Hepatic stellate cell (primary cell): ENCODE data around the gene PPM1H.
A peak's percentile ranks its signal among the peaks of the same experiment; 100 is the strongest.
"Not testable (repeated sequence)": the region's sequence is repeated elsewhere in the genome, so short reads cannot be mapped to it uniquely, and the experiment has no call there.

Experiments
- DNase-seq: peaks from one replicate; pipeline ENCODE4 v3.0.0; 2011; ENCODE audit warnings: low spot score

The PPM1H gene

DNA sequence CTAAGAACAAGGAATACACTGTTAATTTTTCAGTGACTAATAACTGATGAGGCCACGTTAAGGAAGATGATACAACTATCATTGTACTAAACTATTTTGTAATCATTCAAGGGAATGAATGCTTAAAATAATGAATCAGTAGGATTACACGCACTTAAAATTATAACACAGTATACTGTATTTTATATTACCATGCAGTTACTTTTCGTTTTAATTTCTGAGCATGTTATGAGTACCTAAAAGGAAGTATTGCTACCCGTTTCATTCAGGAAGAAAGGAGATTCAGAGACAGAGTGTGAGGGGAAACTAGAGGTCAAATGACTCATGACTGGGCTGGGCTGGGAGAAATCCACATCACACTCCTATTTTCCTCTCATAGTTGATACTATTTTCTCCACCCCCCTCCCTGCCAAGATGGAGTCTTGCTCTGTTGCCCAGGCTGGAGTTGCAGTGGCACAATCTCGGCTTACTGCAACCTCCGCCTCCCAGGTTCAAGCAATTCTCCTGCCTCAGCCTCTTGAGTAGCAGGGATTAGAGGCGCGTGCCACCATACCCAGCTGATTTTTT, 202.0 kb downstream of the PPM1H start:
- DNase-seq: peak; percentile 64

DNA sequence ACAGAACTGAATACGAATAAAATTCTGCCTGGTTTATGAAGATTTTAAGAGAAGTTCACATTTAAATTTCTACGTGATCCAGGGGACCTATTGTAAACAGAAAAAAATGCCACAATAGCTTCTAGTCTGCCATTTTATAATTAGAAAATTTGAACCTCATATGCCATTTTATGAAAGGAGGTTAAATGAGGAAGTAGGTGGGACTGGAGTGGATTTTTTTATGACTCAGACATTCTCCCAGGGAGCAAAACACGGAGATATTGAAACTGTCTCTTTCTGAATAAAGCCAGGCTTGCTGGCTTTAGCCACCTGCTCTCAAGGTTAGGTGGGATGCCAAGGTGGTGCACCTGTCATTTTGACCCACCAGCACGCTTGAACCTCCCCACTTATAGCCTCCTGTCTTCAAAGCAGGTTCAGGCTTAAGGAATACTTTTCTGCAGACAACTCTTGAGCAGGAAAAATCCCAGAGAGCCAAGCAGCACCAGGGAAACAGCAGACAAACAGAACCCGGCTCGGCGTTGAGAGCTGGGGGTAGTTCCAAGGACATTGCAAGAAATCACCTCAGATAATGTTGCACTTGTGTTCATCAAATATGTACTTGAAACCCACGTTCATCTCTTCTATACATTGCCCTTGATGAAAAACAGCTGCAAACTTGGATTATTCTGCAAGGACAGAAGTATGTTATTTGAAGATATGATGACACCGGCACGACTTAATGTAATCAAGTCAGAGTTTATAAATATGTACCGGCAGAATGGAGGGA, 203.7 kb downstream of the PPM1H start:
- DNase-seq: peak; percentile 43

DNA sequence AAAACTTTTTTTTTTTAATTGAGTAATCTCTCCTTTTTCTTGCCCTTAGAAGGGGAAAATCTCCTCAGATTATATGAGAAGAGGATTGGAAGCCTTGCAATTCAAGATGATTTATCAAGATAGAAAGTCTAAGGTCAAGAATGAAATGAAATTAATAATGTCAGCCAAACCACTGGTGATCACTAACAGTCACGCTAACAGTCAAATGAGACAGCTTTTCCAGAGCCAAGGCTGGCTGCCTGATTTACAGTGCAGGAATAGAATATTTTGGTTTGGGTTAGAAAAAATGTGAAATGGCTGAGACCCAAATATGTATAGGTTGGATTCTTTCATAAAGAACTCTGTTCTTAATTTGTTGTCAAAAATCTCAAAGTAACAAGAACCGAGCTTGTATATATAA, 204.3 kb downstream of the PPM1H start:
- DNase-seq: peak; percentile 28

DNA sequence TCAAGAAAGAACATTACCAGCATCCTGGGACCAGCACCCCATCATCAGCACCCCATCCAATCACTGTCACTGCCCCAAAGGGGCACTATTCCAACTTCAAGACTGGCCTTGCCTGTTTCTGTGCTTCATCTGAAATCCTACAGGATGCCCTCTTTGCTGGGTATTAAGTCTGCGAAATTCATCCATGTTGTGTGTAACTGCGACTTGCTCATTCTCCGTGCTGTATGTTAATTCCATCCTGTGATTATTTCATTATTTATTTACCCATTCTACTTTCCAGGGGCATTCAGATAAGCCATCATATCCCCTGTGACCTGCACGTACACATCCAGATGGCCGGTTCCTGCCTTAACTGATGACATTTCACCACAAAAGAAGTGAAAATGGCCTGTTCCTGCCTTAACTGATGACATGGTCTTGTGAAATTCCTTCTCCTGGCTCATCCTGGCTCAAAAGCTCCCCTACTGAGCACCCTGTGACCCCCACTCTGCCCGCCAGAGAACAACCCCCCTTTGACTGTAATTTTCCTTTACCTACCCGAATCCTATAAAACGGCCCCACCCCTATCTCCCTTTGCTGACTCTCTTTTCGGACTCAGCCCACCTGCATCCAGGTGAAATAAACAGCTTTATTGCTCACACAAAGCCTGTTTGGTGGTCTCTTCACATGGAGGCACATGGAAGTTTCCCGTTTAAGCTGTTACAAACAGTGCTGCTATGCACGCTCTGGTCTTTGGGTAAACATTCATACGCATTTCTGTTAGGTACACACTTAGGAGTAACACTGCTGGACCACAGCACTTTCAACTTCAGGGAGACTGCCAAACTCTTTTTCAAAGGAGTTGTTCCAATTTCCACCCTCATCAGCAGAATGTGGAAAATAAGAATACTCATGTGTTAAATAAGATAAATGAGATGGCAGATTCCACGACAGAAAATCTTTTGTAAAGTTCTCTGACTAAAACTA, 205.1 kb downstream of the PPM1H start:
- not testable (repeated sequence) for DNase-seq

DNA sequence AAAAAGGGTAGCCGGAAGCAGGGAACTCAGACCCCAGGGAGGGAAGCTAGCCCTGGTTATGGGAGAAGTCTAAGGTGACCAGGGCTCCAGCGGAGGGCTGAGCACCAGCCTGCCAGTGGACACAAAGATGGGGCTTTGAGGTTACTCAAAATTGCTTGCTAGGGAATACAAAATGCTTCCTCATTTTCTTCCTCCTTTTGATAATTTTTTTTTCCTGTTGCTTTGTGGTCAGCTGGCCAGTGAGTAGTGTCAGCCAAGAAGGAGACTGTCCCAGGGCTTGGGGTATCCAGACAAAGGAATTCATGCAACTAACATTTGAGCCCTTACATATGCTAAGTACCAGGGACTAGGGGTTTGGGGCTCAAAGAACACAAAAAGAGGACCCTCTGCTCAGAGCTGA, 206.2 kb downstream of the PPM1H start:
- no peak for DNase-seq

DNA sequence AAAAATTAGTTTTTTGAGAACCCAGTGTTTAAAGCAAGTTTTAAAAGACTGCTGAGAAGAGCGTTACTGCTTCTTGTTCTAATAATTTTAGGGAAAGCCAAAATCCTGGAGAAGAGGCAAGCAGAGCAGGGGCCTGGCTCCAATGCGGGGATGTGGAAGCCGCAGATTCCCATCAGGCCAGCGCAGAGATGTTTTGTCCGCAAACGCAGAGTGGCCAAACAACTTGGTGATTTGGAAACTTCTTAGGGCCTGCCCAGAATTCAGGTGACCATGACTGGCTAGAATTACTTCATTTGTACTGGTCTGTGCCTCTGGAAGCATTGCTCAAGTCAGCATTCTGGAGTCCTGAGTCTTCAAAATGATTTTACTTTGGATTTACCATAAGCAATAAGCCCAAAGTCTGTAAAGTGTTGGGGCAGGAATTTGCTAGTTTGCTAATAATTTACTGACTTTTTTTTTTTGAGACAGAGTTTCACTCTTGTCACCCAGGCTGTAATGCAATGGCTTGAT, 208.4 kb downstream of the PPM1H start:
- DNase-seq: no peak

DNA sequence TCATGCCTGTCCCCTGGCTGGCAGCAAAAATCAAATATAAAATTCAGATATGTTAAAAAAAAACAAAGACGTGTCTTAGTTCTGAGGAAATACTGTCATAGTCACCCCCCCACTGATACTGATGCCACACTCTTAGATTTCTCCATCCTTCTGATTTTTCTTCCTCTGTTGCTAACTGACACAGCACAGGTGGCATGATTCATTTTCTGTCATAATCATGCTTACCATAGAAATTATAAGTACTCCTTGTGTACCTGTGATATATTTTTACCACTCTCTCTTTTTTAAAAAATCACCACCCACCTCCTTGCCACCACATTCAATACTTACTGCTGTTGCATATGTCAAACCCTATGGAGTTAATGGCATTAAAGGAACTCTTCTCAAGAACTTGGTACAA, 209.2 kb downstream of the PPM1H start:
- DNase-seq: no peak

DNA sequence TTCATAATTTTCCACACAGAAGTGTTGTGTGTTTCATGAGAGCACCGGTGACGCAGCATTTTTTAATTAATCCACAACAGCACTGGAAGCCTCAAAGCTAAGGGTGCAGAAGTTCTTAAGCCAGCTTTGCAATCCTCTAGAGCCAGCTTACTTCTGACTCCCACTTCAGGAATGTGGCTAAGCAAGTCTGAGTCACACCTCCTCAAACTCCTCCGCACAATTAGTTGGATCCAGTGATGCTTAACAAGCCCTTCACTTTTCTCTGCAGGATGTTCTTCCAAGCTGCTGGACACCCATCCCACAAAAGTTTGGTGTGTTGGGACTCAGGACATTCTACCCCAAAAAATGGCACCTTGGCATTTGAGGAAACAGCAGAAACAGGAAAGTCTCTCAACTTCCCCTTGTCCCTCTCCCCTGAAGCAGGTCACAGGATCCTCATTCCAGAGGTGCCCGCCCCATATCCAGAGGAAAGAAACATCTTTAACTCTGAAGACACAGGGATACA, 210.0 kb downstream of the PPM1H start:
- DNase-seq: peak; percentile 69

DNA sequence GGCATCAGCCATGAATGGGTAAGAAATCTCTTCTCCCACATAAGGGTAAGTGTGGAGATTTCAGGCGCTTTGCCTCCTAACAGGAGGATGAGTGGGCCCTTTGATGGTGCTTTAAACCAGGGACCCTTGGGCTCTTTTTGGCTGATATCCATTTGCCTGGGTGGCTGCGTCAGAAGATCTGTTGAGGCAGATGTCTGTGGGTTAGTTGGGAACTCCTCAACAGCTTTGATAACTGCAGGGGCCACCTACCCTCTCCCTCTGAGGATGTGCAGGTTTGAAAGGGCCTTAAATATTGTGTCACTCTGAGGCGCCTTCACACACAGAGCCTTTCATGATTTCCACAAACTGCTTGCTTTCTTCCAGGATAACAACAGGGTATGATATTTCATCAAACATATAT, 210.7 kb downstream of the PPM1H start:
- no peak for DNase-seq

DNA sequence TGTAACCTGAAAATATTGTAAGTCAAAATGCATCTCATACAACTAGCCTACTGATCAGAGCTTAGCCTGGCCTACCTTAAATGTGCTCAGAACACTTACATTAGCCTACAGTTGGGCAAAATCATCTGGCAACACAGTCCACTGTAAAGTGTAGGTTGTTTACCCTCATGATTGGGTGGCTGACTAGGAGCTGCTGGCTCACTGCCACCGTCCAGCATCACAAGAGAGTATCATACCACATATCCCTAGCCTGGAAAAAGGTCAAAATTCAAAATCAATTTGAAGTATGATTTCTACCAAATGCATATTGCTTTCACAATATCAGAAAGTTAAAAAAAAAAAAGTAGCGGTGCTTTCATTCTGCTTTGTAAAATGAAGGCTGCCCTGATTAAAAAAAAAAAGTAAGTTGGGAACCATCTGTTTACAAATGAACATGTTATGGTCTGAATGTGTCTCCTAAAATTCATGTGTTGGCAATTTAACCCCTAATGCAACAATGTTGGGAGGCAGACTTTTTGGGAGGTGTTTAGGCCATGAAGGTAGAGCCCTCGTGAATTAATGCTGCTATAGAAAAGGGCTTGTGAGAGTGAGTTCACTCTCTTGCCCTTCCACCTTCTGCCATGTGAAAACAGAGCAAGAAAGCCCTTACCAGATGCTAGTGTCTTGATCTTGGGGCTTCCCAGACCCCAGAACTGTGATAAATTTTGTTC, 211.8 kb downstream of the PPM1H start:
- DNase-seq: no peak

DNA sequence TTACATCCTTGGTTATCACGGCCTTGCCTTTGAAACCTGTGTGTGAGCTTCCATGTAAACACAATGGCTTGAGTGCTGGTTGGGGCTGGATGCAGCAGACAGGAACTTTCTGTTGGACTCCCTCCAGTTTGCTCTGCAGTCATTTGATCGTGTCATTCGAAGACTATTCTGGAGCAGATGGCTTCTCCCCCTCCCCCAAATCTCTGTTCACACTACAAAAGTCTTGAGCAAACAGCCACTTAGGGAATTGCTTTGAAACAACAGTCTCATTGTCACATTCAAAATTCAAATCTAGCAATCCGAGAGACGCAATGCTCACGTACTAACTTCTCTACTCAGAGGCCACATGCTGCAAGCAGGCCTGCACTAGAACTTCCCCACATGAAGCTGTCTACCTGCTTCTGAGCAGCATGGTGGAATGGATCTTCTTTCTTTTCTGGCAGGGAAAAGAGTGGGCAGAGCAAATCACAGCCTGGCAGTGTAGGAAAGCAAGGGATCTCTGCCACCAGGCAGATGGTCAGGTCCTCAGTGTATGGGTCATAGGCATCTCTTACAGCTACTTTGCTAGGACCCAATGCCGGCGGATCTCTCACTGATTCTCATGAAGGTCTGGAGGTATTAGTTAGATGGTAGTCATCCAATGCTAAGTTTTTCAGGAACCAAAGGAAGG, 214.2 kb downstream of the PPM1H start:
- DNase-seq: no peak

DNA sequence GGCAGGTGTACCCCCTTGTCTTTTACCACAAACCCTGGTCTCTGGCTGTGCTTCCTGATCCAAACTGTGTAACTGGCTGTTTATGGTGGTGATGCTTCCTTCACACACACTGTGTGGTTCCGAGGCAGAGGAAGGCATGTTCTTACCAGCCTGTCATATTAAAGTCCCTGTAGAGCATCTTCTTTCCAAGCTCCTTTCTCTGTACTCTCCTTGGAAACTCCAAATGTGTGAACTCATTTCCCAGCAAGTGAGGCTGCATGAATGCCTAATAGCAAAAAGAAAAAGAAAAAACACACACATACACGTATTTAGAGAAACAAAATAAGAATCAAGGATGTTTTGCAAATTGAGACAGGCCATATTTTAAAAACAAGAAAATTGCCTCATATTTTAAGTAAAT, 214.9 kb downstream of the PPM1H start:
- DNase-seq: no peak

DNA sequence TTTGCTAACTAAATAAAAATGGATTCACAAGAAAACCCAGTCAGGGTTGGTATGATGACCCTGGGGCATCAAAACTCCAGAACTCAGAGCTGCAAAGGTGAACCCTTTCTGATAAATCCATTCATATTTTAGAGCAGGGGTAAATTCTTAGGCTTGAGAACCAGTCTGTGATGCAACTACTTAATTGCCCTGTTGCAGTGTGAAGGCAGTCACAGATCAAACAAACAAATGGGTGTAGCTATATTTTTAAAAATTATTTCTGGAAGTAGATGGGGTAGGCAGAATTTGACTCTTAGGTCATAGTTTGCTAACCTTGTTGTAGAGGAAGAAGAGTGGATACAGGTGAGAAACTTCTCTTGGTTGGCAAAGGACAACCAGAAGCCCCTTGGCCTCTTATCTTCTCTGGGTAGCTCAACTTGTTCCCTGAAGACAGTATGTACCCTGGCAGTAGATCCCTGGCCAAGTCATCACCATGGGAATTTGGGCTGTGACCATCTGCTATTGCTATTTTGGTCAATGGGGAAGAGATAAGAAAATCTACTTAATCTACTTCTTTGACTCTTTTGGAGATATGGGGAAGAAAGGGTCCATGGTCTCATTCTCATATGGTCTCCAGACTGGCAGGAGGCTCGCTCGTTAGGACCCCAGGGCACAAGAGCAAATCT, 216.1 kb downstream of the PPM1H start:
- DNase-seq: no peak

DNA sequence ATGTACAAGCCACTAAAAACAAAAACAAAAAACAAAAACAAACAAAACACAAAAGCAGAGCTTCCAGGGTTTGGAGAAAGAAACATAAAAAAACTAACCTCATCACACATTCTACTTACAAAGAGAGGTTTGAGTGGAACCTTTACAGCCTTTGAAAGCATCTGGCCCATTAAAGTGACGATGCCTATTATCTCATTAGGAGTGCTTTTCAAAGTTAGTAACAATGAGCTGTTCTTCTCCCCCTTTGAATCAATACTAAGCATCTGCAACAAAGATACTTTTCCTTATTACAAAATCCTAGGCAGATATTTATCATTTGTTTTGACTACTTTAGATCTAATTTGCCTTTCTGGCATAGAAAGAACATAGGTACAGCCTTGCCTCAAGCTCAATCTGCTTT, 217.3 kb downstream of the PPM1H start:
- no peak for DNase-seq

DNA sequence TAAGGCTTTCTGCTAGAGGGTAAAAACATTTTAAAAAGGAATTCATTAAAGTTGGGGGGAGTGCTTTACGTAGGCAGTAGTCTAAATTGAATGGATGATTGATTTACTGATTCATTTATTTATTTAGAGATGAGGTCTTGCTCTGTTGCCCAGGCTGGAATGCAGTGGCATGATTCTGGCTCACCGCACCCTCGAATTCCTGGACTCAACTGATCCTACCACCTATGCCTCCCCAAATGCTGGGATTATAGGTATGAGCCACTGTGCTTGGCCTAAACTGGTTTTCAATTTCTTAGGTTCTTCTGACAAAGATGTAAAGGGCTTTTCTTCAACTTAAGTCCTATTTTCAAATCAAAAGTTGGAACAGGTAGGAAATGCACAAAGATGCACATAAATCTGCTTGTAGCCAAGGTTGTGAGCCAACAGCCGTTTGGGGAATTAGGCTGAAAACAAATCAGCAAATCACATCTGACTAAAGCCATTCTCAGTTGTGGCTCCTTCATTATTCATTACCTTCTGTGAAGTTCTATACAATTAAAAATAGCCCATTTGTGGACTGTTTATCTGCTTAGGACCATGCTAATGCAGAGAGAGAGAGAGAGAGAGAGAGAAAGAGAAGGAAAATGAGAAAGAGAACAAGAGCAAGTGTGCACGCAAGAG, 218.0 kb downstream of the PPM1H start:
- DNase-seq: no peak

DNA sequence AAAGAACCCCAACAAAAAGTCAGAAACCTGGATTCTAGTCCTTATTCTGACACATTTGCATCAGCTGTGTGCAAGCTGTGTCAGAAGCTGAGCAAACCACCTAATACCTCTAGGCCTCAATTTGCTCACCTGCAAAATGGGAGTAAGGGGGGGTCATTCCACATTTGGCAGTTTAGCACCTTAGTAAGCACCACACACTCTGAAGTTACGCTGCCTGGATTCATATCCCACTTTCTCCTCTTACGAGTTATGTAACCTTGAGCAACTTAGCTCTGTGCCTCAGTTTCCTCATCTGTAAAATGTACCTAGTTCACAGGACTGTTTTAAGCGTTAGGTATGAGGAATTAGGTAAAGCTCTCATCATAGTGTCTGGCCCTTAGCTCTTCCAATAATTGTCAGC, 218.9 kb downstream of the PPM1H start:
- DNase-seq: no peak

DNA sequence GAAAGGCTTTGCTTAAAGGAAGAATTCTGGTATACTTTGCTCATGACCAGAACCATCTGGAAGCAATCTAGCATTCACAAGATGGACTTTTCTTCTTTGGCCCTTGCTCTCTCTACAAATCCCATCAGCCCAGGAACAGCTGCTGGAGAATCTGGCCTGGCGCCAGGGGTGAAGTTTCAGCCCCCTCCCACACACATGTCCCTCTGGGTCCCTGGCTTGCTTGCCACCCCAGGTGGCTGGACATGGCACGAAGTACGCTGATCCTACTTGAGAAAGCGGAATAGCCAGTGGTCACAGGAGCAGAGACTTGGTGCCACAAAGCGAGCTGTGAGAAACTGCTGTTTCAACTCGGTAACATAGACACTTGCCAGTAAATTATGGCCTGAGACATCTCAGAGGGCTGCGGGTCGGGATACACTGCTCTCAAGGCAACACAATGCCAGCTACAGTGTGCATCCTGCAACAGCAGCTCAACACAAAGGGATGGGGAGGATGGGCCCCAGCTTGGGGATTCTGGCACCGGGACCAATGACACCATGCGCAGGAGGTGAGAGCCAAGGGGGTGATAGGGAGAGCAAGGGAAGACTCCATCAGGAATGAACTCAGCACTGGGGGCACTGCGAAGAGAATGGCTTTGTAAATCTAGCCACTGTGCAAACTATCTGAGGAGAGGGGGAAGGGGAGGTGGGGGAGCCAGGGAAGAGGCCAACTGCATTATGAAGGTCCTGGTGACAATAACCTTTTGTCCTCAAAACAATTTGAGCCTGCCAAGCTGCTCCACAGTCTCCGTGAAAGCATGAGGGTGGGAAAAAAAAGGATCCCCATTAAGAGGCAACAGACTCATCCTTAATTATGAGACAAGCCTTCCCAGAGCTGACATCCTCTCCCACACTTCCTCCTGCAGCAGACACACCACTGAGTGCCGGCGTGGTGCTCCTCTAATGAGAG, 219.9 kb downstream of the PPM1H start:
- DNase-seq: no peak

DNA sequence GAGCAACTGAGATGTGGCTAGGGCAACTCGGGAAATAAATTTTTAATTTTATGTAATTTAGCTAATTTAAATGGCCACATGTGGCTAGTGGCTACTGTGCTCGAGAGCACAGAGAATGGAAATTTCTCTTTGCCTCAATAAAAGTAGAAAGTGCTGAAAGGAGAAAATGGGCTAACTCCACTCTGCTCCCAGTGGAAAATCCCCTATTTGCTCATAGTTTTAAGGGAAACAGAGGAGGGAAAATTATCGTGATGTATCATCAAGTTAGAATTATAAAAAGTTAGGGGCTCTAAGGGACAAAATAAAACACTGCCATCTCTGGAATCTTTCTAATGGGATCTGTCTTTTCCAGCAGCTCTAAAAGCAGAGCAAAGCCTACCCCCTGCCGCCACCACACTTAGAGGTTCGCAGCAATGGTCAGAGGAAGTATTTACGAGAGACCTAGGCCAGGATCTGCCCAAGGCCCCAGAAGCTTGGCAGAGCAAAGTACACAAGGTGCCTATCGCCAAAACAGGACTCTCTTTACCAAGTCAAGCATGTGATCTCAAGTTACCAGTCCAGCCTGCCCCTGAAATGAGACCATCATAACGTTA, 220.7 kb downstream of the PPM1H start:
- DNase-seq: no peak

DNA sequence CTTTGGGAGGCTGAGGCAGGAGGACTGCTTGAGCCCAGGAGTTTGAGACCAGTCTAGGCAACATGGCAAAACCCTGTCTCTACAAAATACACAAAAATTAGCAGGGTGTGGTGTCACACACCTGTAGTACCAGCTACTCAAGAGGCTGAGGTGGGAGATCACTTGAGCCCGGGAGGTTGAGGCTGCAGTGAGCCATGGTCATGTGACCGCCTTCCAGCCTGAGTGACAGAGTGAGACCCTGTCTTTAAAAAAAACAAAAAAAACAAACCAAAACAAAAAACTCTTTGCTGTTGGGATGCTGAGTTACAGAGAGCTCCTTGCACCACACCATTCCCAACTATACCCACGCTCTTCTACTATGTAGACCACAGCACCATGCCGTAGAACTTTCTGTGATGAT, 221.2 kb downstream of the PPM1H start:
- no peak for DNase-seq
